Transverse colon (tissue), 4 donors: ENCODE results near the gene HDAC7. TPM values are rescaled to one million over a fixed set of nuclear protein-coding genes. Genes with fewer than 3 reads are reported as not detected.

ENCODE experiments used
- DNase-seq: peaks from one replicate; pipeline ENCODE4 v3.0.0-alpha.2; 2019
- H3K27ac ChIP-seq, 4 donors: fragments of 200-600 bp; sonication (generic); 2 replicates each; pipeline ENCODE4 v1.5.1; 2016 to 2018; ENCODE audit warnings: inconsistent platforms in 4 of 4
- H3K27me3 ChIP-seq: fragments of 200-600 bp; sonication (generic); 2 replicates; pipeline ENCODE4 v1.5.1; 2017; ENCODE audit warnings: inconsistent platforms
- H3K36me3 ChIP-seq, 4 donors: fragments of 200-600 bp; sonication (generic); 2 replicates each; pipeline ENCODE4 v1.5.1; 2017 to 2019; ENCODE audit warnings: inconsistent platforms in 4 of 4
- H3K4me1 ChIP-seq, 4 donors: fragments of 200-600 bp; sonication (generic); 2 replicates each; pipeline ENCODE4 v1.5.1; 2017 to 2020; ENCODE audit warnings: inconsistent platforms in 4 of 4
- H3K4me3 ChIP-seq, 4 donors: fragments of 200-600 bp; sonication (generic); 1 replicate in 1 of 4; 2 replicates in 3 of 4; pipeline versions ENCODE4 v1.5.1 to v1.6.1; 2017 to 2019; ENCODE audit warnings: inconsistent platforms in 4 of 4
- H3K9me3 ChIP-seq, 2 donors: fragments of 200-600 bp; sonication (generic); 2 replicates each; pipeline ENCODE4 v1.5.1; 2017 to 2019; ENCODE audit warnings: inconsistent platforms in 2 of 2
- CTCF ChIP-seq, 5 experiments: fragments of 200-600 bp in 3 of 5; fragments of 450-650 bp in 2 of 5; sonication (generic) in 3 of 5; IDR thresholded peaks; 1 replicate in 2 of 5; 2 replicates in 3 of 5; pipeline ENCODE4 v1.5.1; 2016 to 2017; ENCODE audit warnings: antibody characterized with exemption in 5 of 5, inconsistent platforms in 3 of 5, mild to moderate bottlenecking in 2 of 5, moderate library complexity in 1 of 5
- EP300 ChIP-seq: sonication (generic); formaldehyde crosslinking; IDR thresholded peaks from one replicate; pipeline ENCODE4 v1.6.1; 2017; ENCODE audit warnings: antibody characterized with exemption, low read depth
- POLR2A ChIP-seq: fragments of 450-650 bp; IDR thresholded peaks from one replicate; pipeline ENCODE4 v1.6.1; 2016; ENCODE audit warnings: antibody characterized with exemption, mild to moderate bottlenecking, moderate library complexity
- POLR2AphosphoS5 ChIP-seq, 3 donors: sonication (generic); formaldehyde crosslinking; IDR thresholded peaks; one replicate each; pipeline ENCODE4 v1.6.1; 2016; ENCODE audit warnings: antibody characterized with exemption in 3 of 3
- WGBS, 2 donors: methylation state at CpG; one replicate each; pipeline ENCODE4 v1.1.5; 2018; ENCODE audit warnings: low coverage in 1 of 2; 5-methylcytosine and 5-hydroxymethylcytosine counted together
- in situ Hi-C, 4 donors: fragments of 200-750 bp; cut with MboI; loops; one replicate each; pipeline versions ENCODE4 v1.15.0 to v1.15.1; 2017; ENCODE audit warnings: low sequenced_read_pairs in 3 of 4, low pct_ligation_motif_present in 1 of 4, low pct_unique_long_range_greater_than_20kb in 1 of 4
- intact Hi-C: fragments of 100-400 bp; cut with DNase I; formaldehyde crosslinking; loops from one replicate; pipeline ENCODE4 v1.15.1; 2023; ENCODE audit warnings: low total_unique reads
- total RNA-seq, 4 donors: library from RNA; depleted of rRNA; stranded (reverse); fragments of >200 nt; gene quantifications; one replicate each; pipeline ENCODE4 v1.1.0, GENCODE V29; 2016

HDAC7 gene
- total RNA-seq, 4 donors from 2014 or later = 19.4 to 133 (median 28.3) TPM

DNA sequence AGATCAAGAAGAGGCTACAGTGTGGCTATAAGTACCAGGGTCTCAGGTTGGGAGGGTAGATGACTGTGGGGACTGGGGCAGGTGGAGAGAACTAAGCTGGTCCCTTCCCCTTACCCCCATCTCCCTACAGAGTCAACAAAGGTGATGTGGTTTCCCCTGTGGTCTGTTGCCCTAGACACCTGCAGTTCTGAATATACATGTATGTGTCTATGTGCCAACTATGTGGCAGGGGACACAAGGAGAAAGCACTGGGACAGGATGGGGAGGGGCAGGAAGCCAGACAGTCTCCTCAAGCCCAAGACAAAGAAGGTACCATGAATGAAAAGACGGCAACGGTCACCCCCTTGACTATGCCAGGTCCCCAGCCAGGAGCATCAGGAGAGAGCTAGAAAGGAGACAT, 4.5 kb upstream of the HDAC7 start:
- Histone ChIP-seq H3K36me3 (no peaks in the 10 kb centered on the region), H3K9me3 (no peaks in the 10 kb centered on the region), H3K4me1 (peaks cover 43 to 72% (median 47%) of the 10 kb centered on the region in 4 donors), H3K4me3 (no peak overlapping the region), H3K27me3 (no peaks in the 10 kb centered on the region), H3K27ac (peak overlapping the region; percentile 49 to 96 (median 94))
- WGBS, 2 donors = 88% methylated on average over 2 of the region's 2 CpGs; no CpG with 5 or more reads in 1 of the 2 donors
- no peak for TF ChIP-seq EP300
- no peak for TF ChIP-seq POLR2A
- TF ChIP-seq CTCF (IDR thresholded peaks at IDR 0.05) = no peak
- no peak for TF ChIP-seq POLR2AphosphoS5 (IDR thresholded peaks at IDR 0.05)
- in situ Hi-C loops = no loop called here
- DNase-seq = no peak
- intact Hi-C loops = no loop called here

DNA sequence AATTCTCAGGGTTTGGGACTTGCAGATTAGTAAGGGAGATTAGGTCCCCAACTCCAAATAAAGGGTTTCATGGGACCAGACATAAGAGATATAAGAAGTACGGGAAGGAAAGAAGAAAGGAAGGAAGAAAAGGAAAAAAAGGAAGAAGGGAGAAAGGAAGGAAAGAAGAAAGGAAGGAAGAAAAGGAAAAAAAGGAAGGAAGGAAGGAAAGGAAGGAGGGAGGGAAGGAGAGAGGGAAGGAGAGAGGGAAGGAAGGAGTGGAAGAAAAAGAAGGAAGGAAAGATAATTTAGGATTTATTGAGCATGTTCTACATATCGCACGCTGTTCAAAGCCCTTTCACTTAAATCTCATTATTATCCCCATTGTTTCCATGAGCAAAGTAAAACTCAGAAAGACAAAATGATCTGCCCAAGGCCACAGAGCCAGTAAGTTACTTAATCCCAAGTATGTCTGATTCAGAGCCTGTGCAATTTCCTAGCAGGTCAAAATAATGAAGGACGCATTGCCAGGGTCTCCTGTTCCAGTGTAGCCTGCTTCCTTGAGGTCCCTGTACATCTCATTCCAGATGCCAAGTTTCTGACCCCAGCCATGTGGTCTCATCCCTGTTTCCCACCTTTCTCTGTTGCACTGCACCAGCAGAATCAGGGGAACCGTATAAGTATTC, 3.9 kb upstream of the HDAC7 start:
- intact Hi-C loops (no loop called here), in situ Hi-C loops (no loop called here)
- Histone ChIP-seq H3K36me3 (no peaks in the 10 kb centered on the region), H3K4me1 (peaks cover 39 to 65% (median 43%) of the 10 kb centered on the region in 4 donors), H3K4me3 (no peak overlapping the region), H3K9me3 (no peaks in the 10 kb centered on the region), H3K27ac (peak overlapping the region; percentile 93 to 97 (median 96)), H3K27me3 (no peaks in the 10 kb centered on the region)
- TF ChIP-seq POLR2AphosphoS5 (IDR thresholded peaks at IDR 0.05) (no peak), EP300 (no peak), CTCF (IDR thresholded peaks at IDR 0.05) (no peak), POLR2A (no peak)
- WGBS, 2 donors = 94 to 98% methylated on average over 5 of the region's 5 CpGs
- no peak for DNase-seq

GRCh38 chr12:47822863-47823262, 3.2 kb upstream of the HDAC7 start:
- intact Hi-C loops = no loop called here
- 84 to 90% methylated on average over 3 of the region's 3 CpGs for WGBS, 2 donors
- Histone ChIP-seq H3K9me3 (no peaks in the 10 kb centered on the region), H3K4me1 (peaks cover 37 to 64% (median 44%) of the 10 kb centered on the region in 4 donors), H3K4me3 (no peak overlapping the region), H3K27me3 (no peaks in the 10 kb centered on the region), H3K27ac (peak overlapping the region; percentile 93 to 97 (median 96)), H3K36me3 (no peaks in the 10 kb centered on the region)
- in situ Hi-C loops = no loop called here
- TF ChIP-seq EP300 = no peak
- no peak for TF ChIP-seq POLR2AphosphoS5 (IDR thresholded peaks at IDR 0.05)
- DNase-seq = no peak

GRCh38 chr12:47822401-47822800, 2.7 kb upstream of the HDAC7 start:
- in situ Hi-C loops (no loop called here), intact Hi-C loops (no loop called here)
- peak overlapping the region; percentile 93 to 97 (median 96) for H3K27ac ChIP-seq
- H3K27me3 ChIP-seq = no peaks in the 10 kb centered on the region
- WGBS, 2 donors = 83% methylated on average over 2 of the region's 2 CpGs; no CpG with 5 or more reads in 1 of the 2 donors
- H3K4me3 ChIP-seq = no peak overlapping the region
- TF ChIP-seq POLR2AphosphoS5 (IDR thresholded peaks at IDR 0.05) (no peak), POLR2A (no peak), EP300 (no peak)
- H3K4me1 ChIP-seq = peaks cover 37 to 67% (median 47%) of the 10 kb centered on the region in 4 donors
- no peak for DNase-seq
- no peaks in the 10 kb centered on the region for H3K9me3 ChIP-seq
- no peaks in the 10 kb centered on the region for H3K36me3 ChIP-seq

- in situ Hi-C loops (no loop called here), intact Hi-C loops (no loop called here)
- Histone ChIP-seq H3K27ac (peak overlapping the region; percentile 93 to 97 (median 96)), H3K9me3 (no peaks in the 10 kb centered on the region), H3K4me3 (no peak overlapping the region), H3K27me3 (no peaks in the 10 kb centered on the region), H3K4me1 (peaks cover 37 to 78% (median 57%) of the 10 kb centered on the region in 4 donors), H3K36me3 (no peaks in the 10 kb centered on the region)
- DNase-seq = no peak
- WGBS, 2 donors = 89 to 94% methylated on average over 2 to 4 of the region's 4 CpGs
- TF ChIP-seq POLR2AphosphoS5 (IDR thresholded peaks at IDR 0.05) = no peak
- no peak for TF ChIP-seq EP300
- no peak for TF ChIP-seq POLR2A
- TF ChIP-seq CTCF (IDR thresholded peaks at IDR 0.05) = no peak
Measured at GRCh38 chr12:47821346-47821706, 1.6 kb upstream of the HDAC7 start.
